DND-41 (cell line): ENCODE measurements around the gene COPS2.

ENCODE experiments used
- ATAC-seq: fragments of 200-7000 bp; cut with Tn5 transposase; 3 replicates; pipeline ENCODE4 v1.9.1; 2021; ENCODE audit warnings: low read depth; ENCODE audit not compliant: insufficient read depth
- DNase-seq: peaks from one replicate; pipeline ENCODE4 v3.0.0-alpha.2; 2020
- H2AFZ ChIP-seq: 2 replicates; pipeline ENCODE4 v1.6.0; 2012; ENCODE audit warnings: low read depth, low read length
- H3K27ac ChIP-seq: 2 replicates; pipeline ENCODE4 v1.5.1; 2012; ENCODE audit warnings: low read length, inconsistent platforms
- H3K27me3 ChIP-seq: fragments of 200-600 bp; sonication (generic); 2 replicates; pipeline ENCODE4 v1.6.0; 2012; ENCODE audit warnings: low read length, mild to moderate bottlenecking, inconsistent platforms; ENCODE audit not compliant: insufficient read depth, poor library complexity
- H3K36me3 ChIP-seq: 2 replicates; pipeline ENCODE4 v1.5.1; 2012; ENCODE audit warnings: low read length, inconsistent platforms; ENCODE audit not compliant: insufficient read depth
- H3K4me1 ChIP-seq: 2 replicates; pipeline ENCODE4 v1.5.1; 2012; ENCODE audit warnings: mild to moderate bottlenecking, low read length; ENCODE audit not compliant: insufficient read depth
- H3K4me2 ChIP-seq: 2 replicates; pipeline ENCODE4 v1.6.0; 2012; ENCODE audit warnings: mild to moderate bottlenecking, moderate library complexity, low read length, inconsistent platforms; ENCODE audit not compliant: insufficient read depth
- H3K4me3 ChIP-seq, 2 experiments: fragments of 200-600 bp in 1 of 2; shearing (Covaris generic) in 1 of 2; 2 replicates each; pipeline ENCODE4 v1.5.1; 2012 to 2016; ENCODE audit warnings: inconsistent platforms in 2 of 2, low read length in 2 of 2, mild to moderate bottlenecking in 2 of 2, low read depth in 1 of 2, moderate library complexity in 1 of 2
- H3K79me2 ChIP-seq: 2 replicates; pipeline ENCODE4 v1.6.0; 2012; ENCODE audit warnings: low read length, inconsistent platforms; ENCODE audit not compliant: insufficient read depth
- H3K9ac ChIP-seq: 2 replicates; pipeline ENCODE4 v1.6.0; 2012; ENCODE audit warnings: low read depth, mild to moderate bottlenecking, inconsistent platforms, low read length, moderate library complexity
- H3K9me3 ChIP-seq: 2 replicates; pipeline ENCODE4 v1.5.1; 2012; ENCODE audit warnings: low read length, moderate library complexity, mild to moderate bottlenecking, inconsistent platforms; ENCODE audit not compliant: insufficient read depth, severe bottlenecking
- H4K20me1 ChIP-seq: 2 replicates; pipeline ENCODE4 v1.6.0; 2012; ENCODE audit warnings: low read length; ENCODE audit not compliant: insufficient read depth
- CTCF ChIP-seq: IDR thresholded peaks from 2 replicates; pipeline ENCODE4 v1.5.1; 2012; ENCODE audit warnings: borderline replicate concordance, low read length, moderate library complexity, mild to moderate bottlenecking; ENCODE audit not compliant: poor library complexity, severe bottlenecking; ENCODE audit errors: extremely low read depth
- EZH2 ChIP-seq: IDR thresholded peaks from 3 replicates; pipeline ENCODE4 v1.6.1; 2012; ENCODE audit warnings: borderline replicate concordance, low read depth, mild to moderate bottlenecking, moderate library complexity, low read length, inconsistent platforms; ENCODE audit not compliant: severe bottlenecking

COPS2 gene

GRCh38 chr15:49155110-49155833 lies at the start of gene COPS2:
TSS of gene COPS2 (minus strand) at chr15:49155599. CDS start at chr15:49155578, 21 bp downstream.
- Histone ChIP-seq H3K27ac (peak within 1 kb of the TSS; percentile 82), H3K9ac (peak within 1 kb of the TSS; percentile 87), H2AFZ (peak within 1 kb of the TSS; percentile 77), H3K36me3 (peaks cover 4% of the 10 kb centered on the region; the same call in 1 of the 2 replicates), H4K20me1 (peaks cover 11% of the 10 kb centered on the region; the same call in 1 of the 2 replicates), H3K4me2 (peak within 1 kb of the TSS; percentile 78), H3K79me2 (peaks cover 83% of the 10 kb centered on the region), H3K4me1 (peaks cover 38% of the 10 kb centered on the region), H3K4me3 (peak within 1 kb of the TSS; percentile 64 to 67), H3K27me3 (no peaks in the 10 kb centered on the region), H3K9me3 (no peaks in the 10 kb centered on the region)
- TF ChIP-seq CTCF (no peak), EZH2 (no peak)
- DNase-seq (peak; percentile 94), ATAC-seq (peak; percentile 94)

- no peak overlapping the region for H3K4me2 ChIP-seq
- ATAC-seq (no peak), DNase-seq (no peak)
- no peak overlapping the region for H2AFZ ChIP-seq
- no peak overlapping the region for H3K4me3 ChIP-seq
- peaks cover 7% of the 10 kb centered on the region; the same call in 1 of the 2 replicates for H3K36me3 ChIP-seq
- H3K79me2 ChIP-seq: peaks cover 3% of the 10 kb centered on the region; the same call in 1 of the 2 replicates
- no peaks in the 10 kb centered on the region for H3K27me3 ChIP-seq
- H3K9ac ChIP-seq: no peak overlapping the region
- no peak overlapping the region for H3K27ac ChIP-seq
- H4K20me1 ChIP-seq: no peaks in the 10 kb centered on the region
- H3K9me3 ChIP-seq: no peaks in the 10 kb centered on the region
- TF ChIP-seq CTCF (no peak), EZH2 (no peak)
- no peaks in the 10 kb centered on the region for H3K4me1 ChIP-seq
These were observed 44.9 kb upstream of the COPS2 start for GRCh38 chr15:49200347-49200746.

- no peak overlapping the region for H3K4me2 ChIP-seq
- H2AFZ ChIP-seq: no peak overlapping the region
- H3K79me2 ChIP-seq: peaks cover under 1% of the 10 kb centered on the region; the same call in 1 of the 2 replicates
- no peak overlapping the region for H3K9ac ChIP-seq
- H3K36me3 ChIP-seq: peaks cover 7% of the 10 kb centered on the region; the same call in 1 of the 2 replicates
- no peak overlapping the region for H3K4me3 ChIP-seq
- TF ChIP-seq EZH2 (no peak), CTCF (no peak)
- no peaks in the 10 kb centered on the region for H3K9me3 ChIP-seq
- DNase-seq (no peak), ATAC-seq (no peak)
- H3K27ac ChIP-seq: no peak overlapping the region
- H3K4me1 ChIP-seq: no peaks in the 10 kb centered on the region
- no peaks in the 10 kb centered on the region for H3K27me3 ChIP-seq
- H4K20me1 ChIP-seq: no peaks in the 10 kb centered on the region
These were observed 44.3 kb upstream of the COPS2 start for GRCh38 chr15:49199666-49200065.
